ENCODE data around the gene OTUB1.
"Not testable (repeated sequence)": the region's sequence is repeated elsewhere in the genome, so short reads cannot be mapped to it uniquely, and the experiment has no call there.

Gene OTUB1

GRCh38 chr11:64047373-64047772 is 61.1 kb downstream of the OTUB1 start:
- DNase-seq (ENCODE audit: low spot score): not testable (repeated sequence)

All from CD4-positive, alpha-beta T cell treated with Interleukin-6 at 100 ng/mL for 8 hours (primary cell).